Uterus (tissue), 2 donors: ENCODE results near the gene CRADD.

Experiments used
- POLR2A ChIP-seq, 2 donors: fragments of 450-650 bp; IDR thresholded peaks; one replicate each; pipeline ENCODE4 v1.6.1; 2016; ENCODE audit warnings: antibody characterized with exemption in 2 of 2, mild to moderate bottlenecking in 1 of 2, moderate library complexity in 1 of 2
- TF ChIP-seq, protein P1 (sequence below), 4 experiments: fragments of 200-600 bp in 2 of 4; fragments of 450-650 bp in 2 of 4; sonication (generic) in 2 of 4; IDR thresholded peaks; one replicate each; pipeline ENCODE4 v1.5.1; 2016 to 2019; ENCODE audit warnings: antibody characterized with exemption in 4 of 4, mild to moderate bottlenecking in 2 of 4, moderate library complexity in 1 of 4

DNA sequence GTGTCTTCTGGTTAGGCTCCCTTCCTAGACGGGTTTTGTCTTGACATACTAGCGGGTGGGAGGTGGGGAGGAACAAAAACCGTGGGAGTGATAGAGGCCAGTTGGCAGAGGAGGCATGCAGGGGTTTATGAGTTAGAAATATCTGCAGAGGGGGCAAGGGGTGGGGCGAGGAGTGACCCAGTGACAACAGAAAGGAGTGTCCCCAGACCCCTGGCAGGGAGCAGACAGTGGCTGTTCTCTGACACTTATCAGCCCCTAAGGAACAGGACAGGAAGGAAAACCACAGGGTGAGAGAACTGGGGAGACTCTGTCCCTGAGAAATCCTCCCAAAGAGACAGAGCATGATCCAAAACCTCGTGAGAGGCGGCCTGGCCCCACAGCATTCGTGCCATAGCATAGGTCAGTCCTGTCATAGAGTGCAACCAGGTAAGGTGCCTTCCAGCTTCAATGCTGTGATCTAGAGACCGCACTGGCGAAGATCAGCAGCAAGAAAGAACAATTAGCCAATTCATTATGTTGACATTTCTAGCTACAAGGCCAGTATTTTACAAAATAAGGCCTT, 141.4 kb downstream of the CRADD start:
- TF ChIP-seq, protein P1, sequence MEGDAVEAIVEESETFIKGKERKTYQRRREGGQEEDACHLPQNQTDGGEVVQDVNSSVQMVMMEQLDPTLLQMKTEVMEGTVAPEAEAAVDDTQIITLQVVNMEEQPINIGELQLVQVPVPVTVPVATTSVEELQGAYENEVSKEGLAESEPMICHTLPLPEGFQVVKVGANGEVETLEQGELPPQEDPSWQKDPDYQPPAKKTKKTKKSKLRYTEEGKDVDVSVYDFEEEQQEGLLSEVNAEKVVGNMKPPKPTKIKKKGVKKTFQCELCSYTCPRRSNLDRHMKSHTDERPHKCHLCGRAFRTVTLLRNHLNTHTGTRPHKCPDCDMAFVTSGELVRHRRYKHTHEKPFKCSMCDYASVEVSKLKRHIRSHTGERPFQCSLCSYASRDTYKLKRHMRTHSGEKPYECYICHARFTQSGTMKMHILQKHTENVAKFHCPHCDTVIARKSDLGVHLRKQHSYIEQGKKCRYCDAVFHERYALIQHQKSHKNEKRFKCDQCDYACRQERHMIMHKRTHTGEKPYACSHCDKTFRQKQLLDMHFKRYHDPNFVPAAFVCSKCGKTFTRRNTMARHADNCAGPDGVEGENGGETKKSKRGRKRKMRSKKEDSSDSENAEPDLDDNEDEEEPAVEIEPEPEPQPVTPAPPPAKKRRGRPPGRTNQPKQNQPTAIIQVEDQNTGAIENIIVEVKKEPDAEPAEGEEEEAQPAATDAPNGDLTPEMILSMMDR (IDR thresholded peaks at IDR 0.05): no peak
- no peak for TF ChIP-seq POLR2A (IDR thresholded peaks at IDR 0.05)
